ENCODE data around the gene MATN4.

GRCh38 chr20:45329497-45330319 is 21.6 kb upstream of the MATN4 start:
- TF ChIP-seq, protein P1, sequence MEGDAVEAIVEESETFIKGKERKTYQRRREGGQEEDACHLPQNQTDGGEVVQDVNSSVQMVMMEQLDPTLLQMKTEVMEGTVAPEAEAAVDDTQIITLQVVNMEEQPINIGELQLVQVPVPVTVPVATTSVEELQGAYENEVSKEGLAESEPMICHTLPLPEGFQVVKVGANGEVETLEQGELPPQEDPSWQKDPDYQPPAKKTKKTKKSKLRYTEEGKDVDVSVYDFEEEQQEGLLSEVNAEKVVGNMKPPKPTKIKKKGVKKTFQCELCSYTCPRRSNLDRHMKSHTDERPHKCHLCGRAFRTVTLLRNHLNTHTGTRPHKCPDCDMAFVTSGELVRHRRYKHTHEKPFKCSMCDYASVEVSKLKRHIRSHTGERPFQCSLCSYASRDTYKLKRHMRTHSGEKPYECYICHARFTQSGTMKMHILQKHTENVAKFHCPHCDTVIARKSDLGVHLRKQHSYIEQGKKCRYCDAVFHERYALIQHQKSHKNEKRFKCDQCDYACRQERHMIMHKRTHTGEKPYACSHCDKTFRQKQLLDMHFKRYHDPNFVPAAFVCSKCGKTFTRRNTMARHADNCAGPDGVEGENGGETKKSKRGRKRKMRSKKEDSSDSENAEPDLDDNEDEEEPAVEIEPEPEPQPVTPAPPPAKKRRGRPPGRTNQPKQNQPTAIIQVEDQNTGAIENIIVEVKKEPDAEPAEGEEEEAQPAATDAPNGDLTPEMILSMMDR (IDR thresholded peaks at IDR 0.05; ENCODE audit: low read length): no peak
- TF ChIP-seq EZH2phosphoT487 (IDR thresholded peaks at IDR 0.05; ENCODE audit: low read length): no peak
- no peak for TF ChIP-seq EZH2 (optimal IDR thresholded peaks at IDR 0.05; ENCODE audit: low read depth, low read length)

Measured in MM.1S (cell line).